GM12873 (cell line): Measurements from ENCODE around the gene HBD.

Experiments used
- TF ChIP-seq, protein P1 (sequence below): IDR thresholded peaks from 2 replicates; pipeline ENCODE4 v1.5.1; 2012; ENCODE audit warnings: low read depth, mild to moderate bottlenecking, moderate library complexity, low read length, control low read depth; ENCODE audit not compliant: insufficient read depth; ENCODE audit errors: missing control alignments

HBD gene

DNA sequence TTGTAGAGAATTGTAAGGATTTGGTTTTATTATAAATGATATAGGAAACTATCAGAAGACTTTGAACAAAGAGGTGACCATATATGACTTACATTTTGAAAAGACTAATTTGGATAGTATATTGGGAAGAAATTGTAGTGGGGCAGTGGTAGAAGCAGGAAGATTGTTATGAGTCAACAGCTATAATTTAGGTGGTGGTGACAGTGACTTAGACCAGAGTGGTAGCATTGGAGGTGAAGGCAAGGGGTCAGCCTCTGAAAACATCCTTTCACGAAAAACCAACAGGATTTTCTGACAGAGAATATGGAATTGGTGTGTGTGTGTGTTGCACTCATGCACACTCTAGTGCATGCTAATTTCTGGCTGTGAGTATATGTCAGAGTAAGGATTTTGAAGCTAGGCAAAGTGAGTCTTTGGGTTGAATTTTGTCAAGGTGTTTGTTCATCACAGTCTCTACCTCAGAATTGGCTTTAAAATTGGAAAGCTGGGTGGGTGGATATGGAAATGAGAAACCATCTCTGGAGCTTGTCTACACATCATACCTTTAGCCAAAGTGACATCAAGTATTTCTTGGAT is 43.6 kb upstream of the HBD start:
- TF ChIP-seq, protein P1, sequence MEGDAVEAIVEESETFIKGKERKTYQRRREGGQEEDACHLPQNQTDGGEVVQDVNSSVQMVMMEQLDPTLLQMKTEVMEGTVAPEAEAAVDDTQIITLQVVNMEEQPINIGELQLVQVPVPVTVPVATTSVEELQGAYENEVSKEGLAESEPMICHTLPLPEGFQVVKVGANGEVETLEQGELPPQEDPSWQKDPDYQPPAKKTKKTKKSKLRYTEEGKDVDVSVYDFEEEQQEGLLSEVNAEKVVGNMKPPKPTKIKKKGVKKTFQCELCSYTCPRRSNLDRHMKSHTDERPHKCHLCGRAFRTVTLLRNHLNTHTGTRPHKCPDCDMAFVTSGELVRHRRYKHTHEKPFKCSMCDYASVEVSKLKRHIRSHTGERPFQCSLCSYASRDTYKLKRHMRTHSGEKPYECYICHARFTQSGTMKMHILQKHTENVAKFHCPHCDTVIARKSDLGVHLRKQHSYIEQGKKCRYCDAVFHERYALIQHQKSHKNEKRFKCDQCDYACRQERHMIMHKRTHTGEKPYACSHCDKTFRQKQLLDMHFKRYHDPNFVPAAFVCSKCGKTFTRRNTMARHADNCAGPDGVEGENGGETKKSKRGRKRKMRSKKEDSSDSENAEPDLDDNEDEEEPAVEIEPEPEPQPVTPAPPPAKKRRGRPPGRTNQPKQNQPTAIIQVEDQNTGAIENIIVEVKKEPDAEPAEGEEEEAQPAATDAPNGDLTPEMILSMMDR: no peak

DNA sequence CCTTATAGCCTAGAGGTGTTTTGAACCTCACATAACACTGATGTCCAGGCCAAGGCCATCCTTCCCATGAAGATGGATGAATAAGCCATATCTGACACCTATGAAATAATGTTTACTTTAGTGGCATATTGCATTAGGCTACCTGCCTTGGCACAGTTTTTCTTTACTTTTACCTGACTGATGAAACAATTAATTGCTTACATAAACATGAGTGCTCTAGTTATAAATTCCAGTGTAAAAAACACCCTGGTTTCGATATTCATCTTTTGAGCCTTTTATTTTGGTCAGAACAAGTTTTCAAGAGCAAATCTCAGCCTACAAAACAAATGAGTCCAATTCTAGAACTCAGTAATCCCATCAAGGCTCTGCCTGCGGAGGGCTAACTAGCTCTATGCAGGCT is 42.4 kb upstream of the HBD start:
- TF ChIP-seq, protein P1: no peak

DNA sequence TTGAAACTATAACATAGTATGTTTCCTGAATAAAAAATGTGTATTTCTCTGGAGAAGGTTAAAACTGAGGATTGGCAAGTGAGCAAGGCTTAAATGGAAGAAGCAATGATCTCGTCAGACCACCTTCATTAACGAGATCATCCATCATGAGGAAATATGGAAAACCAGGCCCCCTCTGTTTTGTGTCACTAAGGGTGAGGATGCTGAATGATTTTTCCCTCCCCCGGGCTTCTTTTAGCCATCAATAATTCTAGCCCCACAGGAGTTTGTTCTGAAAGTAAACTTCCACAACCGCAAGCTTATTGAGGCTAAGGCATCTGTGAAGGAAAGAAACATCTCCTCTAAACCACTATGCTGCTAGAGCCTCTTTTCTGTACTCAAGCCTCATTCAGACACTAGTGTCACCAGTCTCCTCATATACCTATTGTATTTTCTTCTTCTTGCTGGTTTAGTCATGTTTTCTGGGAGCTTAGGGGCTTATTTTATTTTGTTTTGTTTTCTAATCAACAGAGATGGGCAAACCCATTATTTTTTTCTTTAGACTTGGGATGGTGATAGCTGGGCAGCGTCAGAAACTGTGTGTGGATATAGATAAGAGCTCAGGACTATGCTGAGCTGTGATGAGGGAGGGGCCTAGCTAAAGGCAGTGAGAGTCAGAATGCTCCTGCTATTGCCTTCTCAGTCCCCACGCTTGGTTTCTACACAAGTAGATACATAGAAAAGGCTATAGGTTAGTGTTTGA is 41.3 kb upstream of the HBD start:
- TF ChIP-seq, protein P1: no peak

DNA sequence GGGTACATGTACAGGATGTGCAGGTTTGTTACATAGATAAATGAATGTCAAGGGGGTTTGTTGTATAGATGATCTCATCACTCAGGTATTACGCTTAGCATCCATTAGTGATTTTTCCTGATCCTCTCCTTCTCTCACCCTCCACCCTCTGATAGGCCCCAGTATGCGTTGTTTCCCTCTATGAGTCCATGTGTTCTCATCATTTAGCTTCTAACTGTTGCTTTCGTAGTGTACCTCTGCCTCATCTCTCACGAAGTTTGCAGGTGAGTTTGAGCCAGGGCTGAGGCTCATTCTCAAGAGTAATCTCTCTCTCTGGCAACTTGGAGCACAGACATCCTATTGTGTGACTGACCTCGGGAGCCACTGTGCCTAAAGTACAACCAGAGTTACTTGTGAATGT is 40.1 kb upstream of the HBD start:
- TF ChIP-seq, protein P1: no peak

DNA sequence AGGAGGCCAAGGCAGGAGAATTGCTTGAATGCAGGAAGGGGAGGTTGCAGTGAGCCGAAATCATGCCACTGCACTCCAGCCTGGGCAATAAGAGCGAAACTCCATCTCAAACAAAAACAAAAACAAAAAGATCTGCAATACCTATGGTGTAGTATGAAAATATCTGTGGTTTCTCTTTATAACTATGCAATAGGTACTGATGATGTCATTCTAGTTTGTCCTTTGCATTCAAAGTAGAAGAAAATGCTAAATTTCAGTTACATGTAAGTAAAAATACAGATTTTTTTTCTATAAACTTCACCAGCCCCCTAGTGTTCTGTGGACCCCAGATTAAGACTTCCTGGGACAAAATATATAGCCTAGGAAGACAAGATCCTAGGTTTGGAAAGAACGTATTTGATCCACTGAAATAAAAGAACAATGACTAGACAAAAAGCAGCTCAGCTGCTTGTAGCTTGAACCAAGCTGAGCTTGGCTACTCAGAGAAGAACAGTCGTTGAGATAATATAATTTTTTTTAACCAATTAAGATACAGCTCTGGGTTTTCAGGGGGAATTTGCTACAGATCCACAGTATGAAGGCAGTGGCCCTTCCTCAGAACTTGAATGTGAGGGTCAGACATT is 38.2 kb upstream of the HBD start:
- TF ChIP-seq, protein P1: no peak

DNA sequence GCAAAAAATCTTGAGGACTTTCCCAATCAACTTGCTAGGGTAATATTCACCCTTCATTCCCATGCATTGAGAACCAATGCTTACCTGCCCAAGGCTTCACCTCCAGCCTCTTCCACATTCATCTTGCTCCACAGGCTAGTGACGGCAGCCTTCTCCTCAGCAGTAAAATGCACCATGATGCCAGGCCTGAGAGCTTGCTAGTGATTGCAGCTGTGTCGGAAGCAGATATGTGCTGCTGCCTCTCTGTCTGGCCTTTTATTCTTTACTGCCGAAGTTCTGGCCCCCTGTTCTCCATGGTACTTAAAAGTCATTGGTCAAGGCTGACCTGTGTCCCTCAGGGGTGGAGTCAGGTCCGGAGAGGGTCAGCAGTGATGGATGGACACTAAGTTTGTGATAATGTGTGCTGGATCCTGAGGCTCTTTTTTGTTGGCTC is 35.4 kb upstream of the HBD start, which contains the start of gene HBE1:
Gene HBE1, minus strand, starts transcription at position 231 of the 433 bp plus-strand sequence. Its CDS starts 55 bp downstream, at position 176.
- TF ChIP-seq, protein P1: no peak

DNA sequence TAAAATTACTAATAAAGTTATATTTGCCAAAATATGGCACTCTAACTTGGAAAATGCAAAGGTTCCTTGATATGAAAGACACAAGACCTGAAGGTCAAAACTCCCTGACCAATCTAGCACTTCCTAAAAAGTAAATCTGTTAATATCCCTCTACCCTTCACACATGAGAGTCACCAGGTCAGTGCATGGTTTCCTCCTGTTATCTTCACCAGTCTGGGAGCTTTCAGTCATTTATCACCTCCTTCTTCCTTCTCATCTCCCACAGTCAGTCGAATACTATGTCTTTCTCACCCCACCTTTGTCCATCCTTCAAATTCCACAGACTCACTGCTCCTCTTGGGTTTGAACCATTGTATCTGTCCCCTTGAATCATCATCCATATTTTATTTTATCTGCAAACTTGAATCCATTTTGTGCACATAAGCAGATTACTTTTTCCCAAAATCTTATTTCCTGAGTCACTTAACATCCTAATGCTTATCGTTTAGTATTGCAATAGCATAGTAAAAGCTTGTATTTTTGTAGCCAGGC is 32.8 kb upstream of the HBD start:
- TF ChIP-seq, protein P1: no peak
